Measurements from ENCODE around the gene AP2A2.
"Not testable (repeated sequence)": the region's sequence is repeated elsewhere in the genome, so short reads cannot be mapped to it uniquely, and the experiment has no call there.

The AP2A2 gene

DNA sequence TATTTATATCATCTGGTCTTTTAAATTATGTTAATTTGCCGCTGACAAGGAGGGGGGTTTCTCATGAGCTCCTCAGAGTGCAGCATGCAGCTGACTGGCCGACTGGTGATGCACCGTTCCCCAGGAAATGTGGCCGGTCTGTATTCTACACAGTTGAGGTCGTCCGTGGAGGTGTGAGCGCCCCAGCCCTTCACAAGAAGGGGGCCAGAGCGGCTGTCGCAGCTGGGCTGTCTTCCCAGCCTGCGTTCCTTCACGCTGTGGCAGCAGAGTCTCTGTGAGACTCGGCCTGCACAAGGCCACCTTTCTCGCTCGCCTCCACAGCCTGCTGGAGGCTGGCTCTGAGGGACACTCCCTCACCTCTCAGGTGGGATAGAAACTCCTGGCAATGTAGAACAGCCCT, 43.2 kb downstream of the AP2A2 start:
- no peak for DNase-seq (ENCODE audit: low read depth)
- no peak overlapping the region for H3K4me3 ChIP-seq (ENCODE audit: low read depth, low read length)

DNA sequence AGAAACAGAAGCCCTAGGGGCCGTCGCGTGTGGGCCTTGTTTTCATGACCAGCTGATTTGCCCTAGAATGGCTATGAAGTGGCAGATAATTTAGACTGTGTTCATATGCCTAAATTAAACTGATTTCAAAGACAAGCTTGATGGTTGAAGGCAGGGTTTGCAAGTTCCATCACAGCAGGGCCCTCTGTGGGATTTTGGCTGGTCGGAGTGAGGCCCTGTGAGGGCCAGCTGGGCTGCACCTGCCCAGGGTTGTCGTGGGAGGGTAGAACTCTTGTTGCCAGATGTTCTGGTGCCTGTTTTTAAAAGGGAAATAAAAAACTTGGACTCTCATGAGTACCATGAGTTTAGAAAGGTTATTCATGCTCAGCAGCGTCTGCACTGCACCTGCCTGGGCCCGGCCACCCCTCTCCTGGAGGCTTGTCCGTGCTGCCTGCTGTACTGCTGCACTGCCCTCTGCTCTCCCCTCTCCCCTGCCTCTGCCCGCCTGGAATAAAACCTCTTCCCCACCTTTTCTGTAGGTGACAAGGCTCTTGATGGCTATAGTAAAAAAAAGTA, 44.1 kb downstream of the AP2A2 start:
- H3K4me3 ChIP-seq (ENCODE audit: low read depth, low read length), result no peak overlapping the region
- no peak for DNase-seq (ENCODE audit: low read depth)

DNA sequence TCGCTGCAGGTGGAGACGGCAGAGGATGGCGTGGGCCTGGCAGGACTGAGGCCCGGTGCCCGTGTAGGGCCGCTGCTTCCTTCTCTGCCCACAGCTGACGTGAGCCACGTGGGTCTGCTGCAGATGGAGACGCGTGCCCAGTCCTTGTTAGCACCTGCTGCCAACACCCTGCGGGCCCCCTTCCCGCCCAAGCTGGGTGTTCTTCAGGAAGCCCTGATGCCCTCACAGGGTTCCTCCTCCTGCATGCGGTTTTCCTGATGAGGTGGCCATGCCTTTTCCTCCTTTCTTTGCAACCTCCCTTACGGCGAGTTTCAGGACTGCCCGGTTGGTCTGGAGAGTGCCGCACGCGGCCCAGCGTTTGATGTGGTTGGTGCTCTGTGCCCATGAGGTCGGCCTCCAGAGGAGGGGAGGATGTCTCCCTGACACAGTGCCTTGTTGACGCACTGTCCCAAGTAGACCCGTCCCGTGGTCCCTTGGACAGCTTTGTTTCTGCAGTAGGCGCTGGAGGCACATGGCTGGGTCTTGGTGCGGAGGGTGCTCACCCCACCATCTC, 44.7 kb downstream of the AP2A2 start:
- DNase-seq (ENCODE audit: low read depth), result no peak
- no peak overlapping the region for H3K4me3 ChIP-seq (ENCODE audit: low read depth, low read length)

DNA sequence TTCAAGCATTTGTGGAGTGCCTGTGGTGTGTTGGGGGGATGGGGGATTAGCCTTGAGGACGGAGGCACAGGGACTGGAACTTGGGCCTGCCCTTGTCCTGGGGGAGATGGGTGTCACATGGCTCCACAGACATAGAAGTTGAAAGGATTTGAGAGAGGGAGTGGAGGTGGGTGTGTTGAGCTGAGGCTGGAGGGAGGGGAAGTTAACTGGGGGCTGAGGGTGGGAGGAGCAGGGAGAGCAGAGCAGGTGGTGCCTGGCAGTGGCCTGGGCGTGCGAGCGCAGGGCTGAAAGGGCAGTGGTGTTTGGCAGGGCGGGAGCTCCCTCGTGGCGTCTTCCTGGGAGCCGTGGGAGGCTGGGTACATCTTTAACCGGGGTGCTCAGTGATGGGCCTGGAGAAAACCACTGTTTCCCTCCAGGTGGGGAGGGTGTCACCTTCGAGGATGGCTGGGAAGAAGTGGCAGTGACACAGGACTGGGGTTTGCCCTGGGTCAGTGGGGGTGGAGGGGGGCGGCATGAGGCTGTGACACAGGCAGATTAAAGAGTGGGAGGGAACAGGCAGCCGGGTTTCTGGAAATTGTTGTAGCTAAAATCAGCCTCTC, 45.5 kb downstream of the AP2A2 start:
- no peak for DNase-seq (ENCODE audit: low read depth)
- H3K4me3 ChIP-seq (ENCODE audit: low read depth, low read length), result no peak overlapping the region

DNA sequence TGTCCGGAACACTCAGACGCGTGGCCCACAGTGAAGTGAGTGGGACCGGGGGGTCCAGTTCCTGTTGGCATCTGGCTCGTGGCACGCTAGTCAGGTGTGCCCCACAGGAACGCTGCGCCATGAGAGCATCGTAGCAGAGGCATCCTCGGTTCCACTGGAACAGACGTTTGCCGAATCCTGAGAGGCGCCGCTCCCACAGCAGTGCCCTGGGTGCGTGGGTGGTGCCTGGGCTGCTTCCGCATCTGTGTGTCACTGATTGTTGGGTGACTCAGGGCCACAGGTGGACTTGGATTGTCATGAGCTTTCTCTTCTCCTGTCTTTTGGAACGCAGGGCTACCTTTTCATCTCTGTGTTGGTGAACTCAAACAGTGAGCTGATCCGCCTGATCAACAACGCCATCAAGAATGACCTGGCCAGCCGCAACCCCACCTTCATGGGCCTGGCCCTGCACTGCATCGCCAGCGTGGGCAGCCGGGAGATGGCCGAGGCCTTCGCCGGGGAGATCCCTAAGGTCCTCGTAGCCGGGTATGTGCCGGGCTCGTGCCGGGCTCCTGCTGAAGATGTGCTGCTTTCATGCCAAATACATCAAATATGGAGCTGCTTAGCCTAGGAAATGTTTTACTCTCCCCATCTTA, 46.2 kb downstream of the AP2A2 start:
- H3K4me3 ChIP-seq (ENCODE audit: low read depth, low read length), result no peak overlapping the region
- DNase-seq (ENCODE audit: low read depth), result no peak

DNA sequence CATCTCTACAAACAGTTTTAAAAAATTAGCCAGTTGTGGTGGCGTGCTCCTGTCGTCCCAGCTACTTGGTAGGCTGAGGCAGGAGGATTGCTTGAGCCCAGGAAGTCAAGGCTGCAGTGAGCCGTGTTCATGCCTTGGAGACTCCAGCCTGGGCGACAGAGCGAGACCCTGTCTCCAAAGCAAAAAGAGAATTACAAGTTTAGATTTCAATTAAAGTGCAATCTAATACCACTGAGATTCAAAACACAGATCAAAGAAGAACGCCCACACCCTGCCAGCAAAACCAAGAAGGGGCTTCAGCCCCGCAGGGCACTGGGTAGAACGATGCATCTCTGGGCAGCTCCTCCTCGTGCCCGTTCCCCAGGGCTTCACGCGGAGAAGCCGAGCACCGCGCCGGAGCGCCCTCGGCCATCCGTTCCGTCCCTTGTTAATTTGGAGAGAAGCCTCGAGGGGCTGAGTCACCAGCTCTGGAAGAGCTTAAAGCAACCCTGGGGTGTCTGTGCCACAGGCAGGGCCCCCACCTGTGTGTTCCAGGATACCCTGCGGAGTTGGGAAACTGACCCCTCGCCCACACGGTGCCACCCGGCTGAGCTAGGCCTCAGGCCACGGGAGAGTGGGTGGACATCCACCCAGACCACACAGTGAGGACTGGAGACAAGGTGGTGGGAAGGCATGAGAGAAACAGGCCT, 47.0 kb downstream of the AP2A2 start:
- no peak overlapping the region for H3K4me3 ChIP-seq (ENCODE audit: low read depth, low read length)
- no peak for DNase-seq (ENCODE audit: low read depth)

DNA sequence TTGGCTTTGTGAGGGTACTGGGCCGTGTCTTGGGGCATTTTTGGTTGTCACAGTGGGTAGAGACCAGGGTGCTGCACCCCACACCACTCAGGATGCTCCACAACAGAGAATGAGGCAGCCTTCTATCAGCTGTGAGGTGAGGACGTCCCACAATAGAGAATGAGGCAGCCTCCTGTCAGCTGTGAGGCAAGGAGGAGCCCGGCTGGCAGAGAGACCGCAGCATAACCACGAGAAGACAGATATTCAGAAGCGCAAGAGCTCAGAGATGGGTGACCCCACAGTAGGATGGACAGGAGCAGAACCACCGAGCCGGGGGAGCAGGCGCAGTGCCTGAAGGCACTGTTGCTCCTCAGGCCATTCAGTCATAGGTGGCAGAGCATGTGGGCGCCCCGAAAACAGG, 47.6 kb downstream of the AP2A2 start:
- DNase-seq (ENCODE audit: low read depth), result no peak
- H3K4me3 ChIP-seq (ENCODE audit: low read depth, low read length), result no peak overlapping the region

DNA sequence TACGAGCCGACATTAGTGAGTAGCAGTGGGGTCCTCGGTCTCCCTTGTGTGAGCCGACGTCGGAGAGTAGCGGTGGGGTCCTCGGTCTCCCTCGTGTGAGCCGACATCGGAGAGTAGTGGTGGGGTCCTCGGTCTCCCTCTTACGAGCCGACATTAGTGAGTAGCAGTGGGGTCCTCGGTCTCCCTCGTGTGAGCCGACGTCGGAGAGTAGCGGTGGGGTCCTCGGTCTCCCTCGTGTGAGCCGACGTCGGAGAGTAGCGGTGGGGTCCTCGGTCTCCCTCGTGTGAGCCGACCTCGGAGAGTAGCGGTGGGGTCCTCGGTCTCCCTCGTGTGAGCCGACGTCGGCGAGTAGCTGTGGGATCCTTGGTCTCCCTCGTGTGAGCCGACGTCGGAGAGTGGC, 49.7 kb downstream of the AP2A2 start:
- DNase-seq (ENCODE audit: low read depth), result not testable (repeated sequence)

DNA sequence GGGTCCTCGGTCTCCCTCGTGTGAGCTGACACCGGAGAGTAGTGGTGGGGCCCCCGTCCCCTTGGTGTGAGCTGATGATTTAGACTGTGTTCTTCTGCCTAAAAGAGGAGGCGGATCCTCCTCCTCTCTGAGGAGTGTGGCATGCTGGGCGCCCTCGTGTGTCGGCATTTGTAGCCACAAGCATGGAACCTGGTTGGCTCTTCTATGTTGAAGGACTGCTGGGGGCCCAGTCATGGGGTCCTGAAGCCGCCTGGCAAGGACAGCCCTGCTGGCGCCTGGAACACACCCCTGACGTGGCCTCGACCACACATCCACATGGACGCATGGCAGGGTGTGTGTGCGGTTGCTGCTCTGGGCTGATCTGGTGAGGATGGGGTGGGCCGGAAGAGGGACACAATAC, 50.2 kb downstream of the AP2A2 start:
- DNase-seq (ENCODE audit: low read depth), result no peak
- H3K4me3 ChIP-seq (ENCODE audit: low read depth, low read length), result no peak overlapping the region

More for the DNA sequence above, 49.7 kb downstream of the AP2A2 start:
- not testable (repeated sequence) for H3K4me3 ChIP-seq (ENCODE audit: low read depth, low read length)

DNA sequence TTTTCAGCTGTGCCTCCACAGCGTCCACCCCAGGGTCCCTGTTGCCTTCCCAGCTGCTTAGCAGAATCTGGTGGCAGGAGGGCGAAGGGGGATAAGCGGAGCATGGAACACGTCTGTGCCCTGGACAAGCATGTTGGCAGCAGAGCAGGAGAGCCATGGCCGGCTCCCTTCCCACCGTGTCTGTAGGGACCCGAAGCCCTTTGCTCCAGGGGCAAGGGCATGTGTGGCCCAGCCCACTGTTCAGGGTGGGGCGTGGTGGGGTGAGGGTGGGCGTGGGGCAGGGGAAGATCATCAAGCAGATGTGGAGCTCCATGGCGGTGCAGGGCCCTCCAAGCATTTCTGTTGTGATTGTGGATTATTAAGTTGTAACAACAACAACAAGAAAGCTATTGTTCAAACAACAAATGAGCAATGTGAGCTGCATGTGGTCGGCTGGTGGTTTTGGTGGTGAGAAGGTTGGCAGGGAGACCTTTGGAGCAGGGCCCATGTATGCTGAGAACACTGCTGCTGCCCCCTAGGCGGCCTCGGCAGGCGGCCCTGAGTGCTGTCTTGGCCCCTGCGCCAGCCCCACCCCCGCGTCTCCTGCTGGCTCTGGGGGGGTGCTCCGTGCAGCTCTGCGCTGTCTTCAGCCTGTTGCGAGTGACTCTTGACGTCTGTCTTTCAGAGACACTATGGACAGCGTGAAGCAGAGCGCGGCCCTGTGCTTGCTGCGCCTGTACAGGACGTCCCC, 50.9 kb downstream of the AP2A2 start:
- DNase-seq (ENCODE audit: low read depth), result no peak
- H3K4me3 ChIP-seq (ENCODE audit: low read depth, low read length), result no peak overlapping the region

DNA sequence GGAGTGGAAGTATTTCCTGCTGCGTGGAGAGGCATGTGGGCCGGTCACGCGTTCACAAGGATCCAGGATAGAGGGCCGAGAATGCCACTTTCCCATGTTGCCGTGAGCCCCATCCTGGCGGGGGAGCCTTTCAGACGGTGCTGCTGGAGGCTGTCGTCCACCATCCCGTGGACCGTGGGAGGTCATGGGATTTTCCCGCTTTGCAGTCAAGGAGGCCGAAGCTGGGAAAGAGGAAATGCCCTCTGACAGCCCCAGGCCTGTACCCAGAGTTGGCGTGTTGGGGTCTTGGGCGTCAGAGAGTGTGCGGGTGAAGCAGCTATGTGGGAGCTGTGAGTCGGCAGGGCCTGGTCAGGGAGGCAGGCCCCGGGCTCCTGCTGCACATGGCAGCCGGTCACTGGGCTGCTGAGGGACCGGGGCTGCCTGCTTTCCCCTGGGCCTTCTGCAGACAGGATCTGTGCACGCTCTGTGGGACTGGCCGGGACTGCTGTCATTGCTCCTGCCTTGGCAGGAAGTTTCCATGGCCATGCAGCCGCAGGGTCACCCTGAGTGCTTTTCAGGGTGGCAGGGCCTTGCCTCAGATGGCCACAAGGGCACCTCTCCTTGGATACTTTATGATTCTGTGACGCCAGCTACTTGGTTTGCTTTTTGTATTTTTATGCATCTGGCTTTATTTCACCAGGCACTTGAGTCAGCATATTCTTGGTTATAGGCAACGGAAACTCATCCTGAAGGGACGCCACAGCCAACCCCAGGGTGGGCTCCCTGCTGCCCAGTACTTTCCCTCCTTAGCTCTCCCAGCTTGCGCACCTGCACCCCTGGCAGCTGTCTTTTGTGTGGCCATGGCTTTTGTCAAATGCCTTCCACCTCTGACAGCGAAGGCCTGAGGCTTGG, 52.4 kb downstream of the AP2A2 start:
- H3K4me3 ChIP-seq (ENCODE audit: low read depth, low read length), result no peak overlapping the region
- no peak for DNase-seq (ENCODE audit: low read depth)

DNA sequence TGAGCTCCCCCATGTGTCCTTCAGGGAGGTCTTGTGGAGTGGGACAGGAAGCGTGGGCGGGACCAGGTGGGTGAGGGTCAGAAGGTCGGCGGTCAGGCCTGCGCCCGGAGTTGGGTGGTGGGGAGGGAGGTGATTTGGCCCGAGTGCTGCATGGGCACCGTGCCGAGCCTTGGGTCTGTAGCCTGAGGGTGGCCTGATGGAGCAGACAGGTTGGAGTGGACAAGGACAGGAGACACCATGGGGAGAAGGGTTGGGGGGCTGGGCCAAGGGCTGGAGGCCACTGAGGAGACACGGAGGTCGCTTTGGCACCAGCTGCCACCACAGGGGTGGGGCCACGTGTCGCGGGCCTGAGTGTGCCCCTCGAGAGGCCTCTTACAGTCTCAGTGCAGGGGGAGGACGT, 53.1 kb downstream of the AP2A2 start:
- H3K4me3 ChIP-seq (ENCODE audit: low read depth, low read length), result no peak overlapping the region
- DNase-seq (ENCODE audit: low read depth), result no peak

DNA sequence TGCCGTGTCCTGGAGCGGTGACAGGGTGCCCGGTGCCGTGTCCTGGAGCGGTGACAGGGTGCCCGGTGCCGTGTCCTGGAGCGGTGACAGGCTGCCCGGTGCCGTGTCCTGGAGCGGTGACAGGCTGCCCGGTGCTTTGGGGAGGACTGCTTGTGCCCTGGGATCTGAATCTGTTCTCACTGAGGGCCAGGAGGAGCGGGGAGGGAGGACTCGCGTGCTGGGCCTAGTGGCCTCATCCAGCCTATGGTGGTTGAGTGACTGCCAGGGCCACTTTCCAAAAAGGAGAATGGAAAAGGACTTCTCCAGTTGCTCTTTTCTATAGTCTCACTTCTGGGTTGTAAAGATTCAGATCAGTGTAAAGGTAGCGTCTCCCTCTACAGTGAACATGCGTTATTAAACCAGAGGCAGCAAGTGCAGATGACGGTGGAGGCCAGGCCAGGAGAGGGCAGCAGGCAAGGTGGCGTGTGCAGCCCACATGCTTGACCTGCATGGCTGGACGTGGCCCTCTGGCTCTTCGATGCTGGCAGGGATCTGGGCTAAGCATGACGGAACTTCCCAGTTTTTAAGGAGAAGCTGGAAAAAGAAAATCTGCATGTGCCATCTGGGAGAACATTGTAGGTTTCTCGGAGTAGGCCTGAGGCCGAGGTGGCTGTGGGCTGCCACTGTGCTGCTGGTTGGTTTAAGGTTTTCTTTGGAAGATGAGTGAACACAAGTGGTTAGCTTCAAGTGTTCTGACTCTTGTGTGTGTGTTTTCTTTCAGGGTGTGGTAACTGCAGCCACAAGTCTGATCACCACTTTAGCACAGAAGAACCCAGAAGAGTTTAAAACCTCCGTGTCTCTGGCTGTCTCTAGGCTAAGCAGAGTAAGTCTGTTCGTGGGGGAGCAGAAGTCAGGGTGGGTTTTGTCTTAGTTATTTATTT, 55.0 kb downstream of the AP2A2 start:
- H3K4me3 ChIP-seq (ENCODE audit: low read depth, low read length), result no peak overlapping the region
- DNase-seq (ENCODE audit: low read depth), result no peak

DNA sequence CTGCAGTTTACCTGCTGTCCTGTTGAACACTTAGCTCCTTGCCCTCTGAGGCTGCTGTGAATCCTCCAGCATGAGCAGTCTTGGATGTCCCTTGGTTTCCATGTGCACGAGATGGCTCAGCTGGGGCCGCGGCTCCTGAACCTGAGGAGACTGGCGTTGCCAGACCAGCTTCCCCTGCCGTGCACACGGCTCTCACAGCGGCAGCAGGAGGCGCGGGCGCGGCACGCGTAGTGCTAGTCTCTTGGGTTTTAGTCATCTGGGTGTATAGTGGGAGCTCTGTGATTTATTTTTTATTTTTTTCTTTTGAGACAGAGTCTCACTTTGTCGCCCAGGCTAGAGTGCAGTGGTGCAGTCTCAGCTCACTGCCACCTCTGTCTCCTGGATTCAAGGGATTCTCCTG, 56.1 kb downstream of the AP2A2 start:
- no peak for DNase-seq (ENCODE audit: low read depth)
- H3K4me3 ChIP-seq (ENCODE audit: low read depth, low read length), result no peak overlapping the region

DNA sequence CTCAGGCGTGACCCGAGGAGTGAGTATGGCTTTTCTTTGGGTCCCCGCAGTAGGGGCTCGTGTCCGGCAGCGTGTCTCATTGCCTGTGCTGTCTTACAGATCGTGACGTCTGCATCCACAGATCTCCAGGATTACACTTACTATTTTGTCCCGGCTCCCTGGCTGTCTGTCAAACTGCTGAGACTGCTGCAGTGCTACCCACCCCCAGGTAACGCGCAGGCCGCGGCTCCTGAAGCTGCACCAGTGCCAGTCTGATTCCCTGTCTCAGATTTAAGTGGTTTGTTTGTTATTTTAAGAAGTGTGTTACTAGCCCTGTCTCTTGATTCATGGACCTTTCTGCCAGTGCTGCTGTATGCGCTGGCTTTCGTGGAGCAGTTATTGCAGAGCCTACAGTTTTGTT, 58.9 kb downstream of the AP2A2 start:
- H3K4me3 ChIP-seq (ENCODE audit: low read depth, low read length), result no peak overlapping the region
- no peak for DNase-seq (ENCODE audit: low read depth)

DNA sequence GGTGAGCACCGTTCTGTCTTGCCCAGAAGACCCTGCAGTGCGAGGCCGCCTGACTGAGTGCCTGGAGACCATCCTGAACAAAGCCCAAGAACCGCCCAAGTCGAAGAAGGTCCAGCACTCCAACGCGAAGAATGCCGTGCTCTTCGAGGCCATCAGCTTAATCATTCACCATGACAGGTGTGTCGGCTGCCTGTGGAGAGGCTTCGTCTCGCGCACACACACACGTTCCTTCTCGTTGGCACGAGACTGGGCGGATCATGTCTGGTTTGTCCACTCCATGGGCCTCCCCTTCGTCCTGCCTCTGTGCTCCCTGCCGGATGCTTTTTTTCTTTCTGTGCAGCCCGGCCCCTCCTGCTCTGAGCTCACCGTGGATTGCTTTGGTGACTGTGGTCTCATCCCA, 59.7 kb downstream of the AP2A2 start:
- no peak overlapping the region for H3K4me3 ChIP-seq (ENCODE audit: low read depth, low read length)
- DNase-seq (ENCODE audit: low read depth), result no peak

DNA sequence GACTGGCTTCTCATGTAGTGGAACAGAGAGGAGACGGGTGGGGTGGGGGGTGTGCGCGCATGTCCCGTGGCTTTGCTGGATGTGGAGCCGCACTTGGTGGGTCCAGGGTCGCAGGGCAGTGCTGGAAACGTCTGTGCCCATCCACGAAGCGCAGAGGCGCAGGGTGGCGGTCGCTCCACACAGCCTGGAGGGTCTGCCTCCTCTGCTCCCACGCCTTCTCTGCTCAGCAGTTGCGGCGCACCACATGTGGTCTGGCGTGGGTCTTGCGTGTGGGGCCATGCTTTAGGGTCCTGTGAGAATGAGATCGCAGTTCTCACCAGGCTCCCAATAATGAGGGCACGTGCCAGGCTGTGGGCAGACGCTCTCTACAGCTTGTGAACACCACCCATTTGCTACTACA, 60.2 kb downstream of the AP2A2 start:
- no peak overlapping the region for H3K4me3 ChIP-seq (ENCODE audit: low read depth, low read length)
- no peak for DNase-seq (ENCODE audit: low read depth)

All from skeletal muscle cell (primary cell).